Prostate gland (tissue), 2 donors: ENCODE results near the gene RIPPLY3. TPM values are rescaled to one million over a fixed set of nuclear protein-coding genes. Genes with fewer than 3 reads are reported as not detected.

Source experiments
- DNase-seq: peaks from one replicate; pipeline ENCODE4 v3.0.0-alpha.2; 2019; ENCODE audit warnings: low spot score
- H3K27ac ChIP-seq, 2 donors: fragments of 200-600 bp; sonication (generic); 2 replicates each; pipeline ENCODE4 v1.5.1; 2017 to 2019
- H3K27me3 ChIP-seq: fragments of 200-600 bp; sonication (generic); replicated peaks from 2 replicates; pipeline ENCODE4 v1.5.1; 2019; ENCODE audit not compliant: insufficient read depth
- H3K36me3 ChIP-seq, 2 donors: fragments of 200-600 bp; sonication (generic); 1 replicate in 1 of 2; 2 replicates in 1 of 2; pipeline versions ENCODE4 v1.5.1 to v1.8.1; 2017 to 2019
- H3K4me1 ChIP-seq: fragments of 200-600 bp; sonication (generic); replicated peaks from 2 replicates; pipeline ENCODE4 v1.5.1; 2019
- H3K4me3 ChIP-seq, 2 donors: fragments of 200-600 bp; sonication (generic); 2 replicates each; pipeline ENCODE4 v1.5.1; 2017 to 2019
- H3K9me3 ChIP-seq: fragments of 200-600 bp; sonication (generic); 2 replicates; pipeline ENCODE4 v1.5.1; 2017
- POLR2A ChIP-seq: fragments of 450-650 bp; IDR thresholded peaks from one replicate; pipeline ENCODE4 v1.6.1; 2016; ENCODE audit warnings: antibody characterized with exemption, mild to moderate bottlenecking
- POLR2AphosphoS5 ChIP-seq: sonication (generic); formaldehyde crosslinking; IDR thresholded peaks from one replicate; pipeline ENCODE4 v1.6.1; 2017; ENCODE audit warnings: antibody characterized with exemption
- WGBS: methylation state at CpG from one replicate; pipeline ENCODE4 v1.1.5; 2018; 5-methylcytosine and 5-hydroxymethylcytosine counted together
- intact Hi-C: fragments of 100-400 bp; cut with DNase I; formaldehyde crosslinking; loops from one replicate; pipeline ENCODE4 v1.14.2; 2022
- total RNA-seq, 2 donors: library from RNA; depleted of rRNA; stranded (reverse); fragments of >200 nt; gene quantifications; one replicate each; pipeline ENCODE4 v1.1.0, GENCODE V29; 2016
- TF ChIP-seq, protein P1 (sequence below), 4 experiments: fragments of 200-600 bp in 2 of 4; fragments of 450-650 bp in 2 of 4; sonication (generic) in 2 of 4; IDR thresholded peaks; 1 replicate in 3 of 4; 2 replicates in 1 of 4; pipeline ENCODE4 v1.5.1; 2016 to 2019; ENCODE audit warnings: antibody characterized with exemption in 4 of 4, mild to moderate bottlenecking in 2 of 4, moderate library complexity in 2 of 4

RIPPLY3 gene
- total RNA-seq, 2 donors from 2014 or later = 0.34 to 2.0 TPM

DNA sequence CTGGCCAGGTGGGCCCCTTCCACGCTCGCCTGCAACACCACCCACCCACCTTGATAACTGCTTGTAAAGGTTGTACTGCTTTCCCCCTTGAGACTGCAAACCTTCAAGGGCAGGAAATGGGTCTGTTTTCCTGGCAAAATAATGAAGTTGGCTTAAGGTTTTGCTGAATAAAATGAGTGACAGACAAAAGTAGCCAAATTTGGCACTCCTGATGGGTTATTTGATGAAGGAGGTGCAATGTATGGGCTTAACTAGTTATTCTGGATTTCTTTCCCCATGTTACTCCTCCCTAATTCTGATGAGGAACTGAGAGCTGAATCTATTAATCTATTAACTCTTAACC lies 25.5 kb upstream of the RIPPLY3 start:
- Histone ChIP-seq H3K27ac (peak overlapping the region; percentile 82 to 88), H3K4me1 (peaks cover 4% of the 10 kb centered on the region), H3K4me3 (peak overlapping the region; percentile 37 to 46), H3K9me3 (no peaks in the 10 kb centered on the region), H3K27me3 (no peaks in the 10 kb centered on the region), H3K36me3 (no peaks in the 10 kb centered on the region)
- WGBS = 17% methylated on average over 2 of the region's 2 CpGs
- intact Hi-C loops = loop anchor here (10.0 kb wide), 2 partner anchors 56 to 584 kb away; no protein-coding TSS in a partner anchor
- TF ChIP-seq POLR2A (no peak), POLR2AphosphoS5 (no peak)
- TF ChIP-seq, protein P1, sequence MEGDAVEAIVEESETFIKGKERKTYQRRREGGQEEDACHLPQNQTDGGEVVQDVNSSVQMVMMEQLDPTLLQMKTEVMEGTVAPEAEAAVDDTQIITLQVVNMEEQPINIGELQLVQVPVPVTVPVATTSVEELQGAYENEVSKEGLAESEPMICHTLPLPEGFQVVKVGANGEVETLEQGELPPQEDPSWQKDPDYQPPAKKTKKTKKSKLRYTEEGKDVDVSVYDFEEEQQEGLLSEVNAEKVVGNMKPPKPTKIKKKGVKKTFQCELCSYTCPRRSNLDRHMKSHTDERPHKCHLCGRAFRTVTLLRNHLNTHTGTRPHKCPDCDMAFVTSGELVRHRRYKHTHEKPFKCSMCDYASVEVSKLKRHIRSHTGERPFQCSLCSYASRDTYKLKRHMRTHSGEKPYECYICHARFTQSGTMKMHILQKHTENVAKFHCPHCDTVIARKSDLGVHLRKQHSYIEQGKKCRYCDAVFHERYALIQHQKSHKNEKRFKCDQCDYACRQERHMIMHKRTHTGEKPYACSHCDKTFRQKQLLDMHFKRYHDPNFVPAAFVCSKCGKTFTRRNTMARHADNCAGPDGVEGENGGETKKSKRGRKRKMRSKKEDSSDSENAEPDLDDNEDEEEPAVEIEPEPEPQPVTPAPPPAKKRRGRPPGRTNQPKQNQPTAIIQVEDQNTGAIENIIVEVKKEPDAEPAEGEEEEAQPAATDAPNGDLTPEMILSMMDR (IDR thresholded peaks at IDR 0.05) = no peak
- no peak for DNase-seq

DNA sequence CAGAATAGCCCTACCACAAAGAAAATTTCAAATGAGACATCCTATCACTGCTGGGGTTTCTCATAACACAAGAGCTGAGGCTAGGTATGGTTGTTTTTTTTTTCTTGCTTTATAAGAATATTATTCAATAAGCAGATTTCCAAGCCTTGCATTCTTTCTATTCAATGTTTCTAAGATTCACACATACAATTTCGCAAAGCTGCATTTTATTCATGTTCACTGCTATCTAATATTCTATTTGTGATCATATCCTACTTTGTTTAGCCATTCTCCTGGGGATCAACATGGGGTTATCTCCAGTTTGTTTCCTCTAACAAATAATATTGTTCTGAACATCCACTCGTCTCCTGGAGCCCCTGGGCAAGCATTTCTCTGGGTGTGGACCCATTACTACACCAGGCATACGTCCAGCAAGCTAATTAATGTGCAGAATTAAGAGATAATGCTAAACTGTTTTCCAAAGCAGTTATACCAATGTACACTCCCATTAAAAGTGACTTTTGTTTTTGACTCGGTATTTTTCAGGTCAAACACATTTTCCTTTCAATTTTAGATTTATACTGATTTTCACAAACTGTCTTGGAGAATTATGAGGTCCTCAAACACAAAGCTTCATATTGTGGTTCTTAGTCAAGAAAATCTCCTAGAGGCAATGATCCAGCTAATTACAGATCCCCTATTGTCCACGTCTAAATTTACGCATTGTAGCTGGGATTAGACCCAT lies 24.4 kb upstream of the RIPPLY3 start:
- DNase-seq = no peak
- Histone ChIP-seq H3K4me3 (no peak overlapping the region), H3K4me1 (peaks cover 4% of the 10 kb centered on the region), H3K27ac (no peak overlapping the region), H3K27me3 (no peaks in the 10 kb centered on the region), H3K9me3 (no peaks in the 10 kb centered on the region), H3K36me3 (no peaks in the 10 kb centered on the region)
- intact Hi-C loops = loop anchor here (10.0 kb wide), 2 partner anchors 57 to 583 kb away; no protein-coding TSS in a partner anchor
- TF ChIP-seq POLR2AphosphoS5 = no peak
- TF ChIP-seq POLR2A = no peak
- TF ChIP-seq, protein P1 (IDR thresholded peaks at IDR 0.05) = no peak
- 66% methylated on average over 6 of the region's 6 CpGs for WGBS

GRCh38 chr21:36985751-36986594 lies 20.5 kb upstream of the RIPPLY3 start:
- 86% methylated on average over 9 of the region's 9 CpGs for WGBS
- Histone ChIP-seq H3K36me3 (no peaks in the 10 kb centered on the region), H3K4me3 (no peak overlapping the region), H3K4me1 (no peaks in the 10 kb centered on the region), H3K9me3 (no peaks in the 10 kb centered on the region), H3K27me3 (no peaks in the 10 kb centered on the region), H3K27ac (no peak overlapping the region)
- DNase-seq = no peak
- TF ChIP-seq POLR2AphosphoS5 = no peak
- TF ChIP-seq, protein P1 (IDR thresholded peaks at IDR 0.05) = no peak
- TF ChIP-seq POLR2A = no peak
- intact Hi-C loops = loop anchor here (10.0 kb wide), 2 partner anchors 61 to 579 kb away; no protein-coding TSS in a partner anchor

- intact Hi-C loops = loop anchor here (10.0 kb wide), 2 partner anchors 63 to 577 kb away; no protein-coding TSS in a partner anchor
- TF ChIP-seq POLR2A (no peak), POLR2AphosphoS5 (no peak)
- TF ChIP-seq, protein P1 (IDR thresholded peaks at IDR 0.05) = no peak
These were observed 18.7 kb upstream of the RIPPLY3 start for GRCh38 chr21:36987845-36988244.

More at GRCh38 chr21:36987845-36988244, 18.7 kb upstream of the RIPPLY3 start:
- no peaks in the 10 kb centered on the region for H3K27me3 ChIP-seq
- no peaks in the 10 kb centered on the region for H3K4me1 ChIP-seq
- H3K36me3 ChIP-seq = no peaks in the 10 kb centered on the region
- H3K4me3 ChIP-seq = no peak overlapping the region
- peak overlapping the region in 1 of 2 donors; percentile 50 for H3K27ac ChIP-seq
- DNase-seq = no peak
- H3K9me3 ChIP-seq = no peaks in the 10 kb centered on the region
